Body of pancreas (tissue), 4 donors: Measurements from ENCODE around the gene ZNF343. TPM values are rescaled to one million over a fixed set of nuclear protein-coding genes. Genes with fewer than 3 reads are reported as not detected.
"Not testable (repeated sequence)": the region's sequence is repeated elsewhere in the genome, so short reads cannot be mapped to it uniquely, and the experiment has no call there.

Experiments used
- ATAC-seq: fragments of 150-250 bp; one replicate; pipeline ENCODE4 v1.9.1; 2016
- DNase-seq, 4 donors: peaks; one replicate each; pipeline ENCODE4 v3.0.0-alpha.2; 2019
- H3K27ac ChIP-seq, 4 donors: fragments of 200-600 bp; sonication (generic); 1 replicate in 3 of 4; 2 replicates in 1 of 4; pipeline versions ENCODE4 v1.5.1 to v1.6.1; 2016 to 2019; ENCODE audit warnings: mild to moderate bottlenecking in 1 of 4, mixed read lengths in 1 of 4, moderate library complexity in 1 of 4
- H3K27me3 ChIP-seq, 2 donors: fragments of 200-600 bp; sonication (generic); one replicate each; pipeline ENCODE4 v1.6.0; 2016; ENCODE audit warnings: mild to moderate bottlenecking in 1 of 2
- H3K36me3 ChIP-seq, 2 donors: fragments of 200-600 bp; sonication (generic); replicated peaks in 1 of 2; 2 replicates each; pipeline ENCODE4 v1.5.1; 2016; ENCODE audit warnings: low read depth in 2 of 2; ENCODE audit not compliant: insufficient read depth in 1 of 2
- H3K4me1 ChIP-seq: fragments of 200-600 bp; sonication (generic); one replicate; pipeline ENCODE4 v1.6.0; 2016
- H3K4me3 ChIP-seq, 2 donors: fragments of 200-600 bp; sonication (generic); 1 replicate in 1 of 2; 2 replicates in 1 of 2; pipeline ENCODE4 v1.5.1; 2016 to 2019
- H3K9me3 ChIP-seq, 3 donors: fragments of 200-600 bp; sonication (generic); 1 replicate in 2 of 3; 2 replicates in 1 of 3; pipeline ENCODE4 v1.5.1; 2016
- CTCF ChIP-seq, 7 experiments: fragments of 450-650 bp in 4 of 7; fragments of 200-600 bp in 3 of 7; sonication (generic) in 3 of 7; IDR thresholded peaks; one replicate each; pipeline ENCODE4 v1.5.1; 2016 to 2019; ENCODE audit warnings: antibody characterized with exemption in 7 of 7
- POLR2A ChIP-seq, 3 donors: fragments of 450-650 bp; IDR thresholded peaks; one replicate each; pipeline ENCODE4 v1.6.1; 2016; ENCODE audit warnings: antibody characterized with exemption in 3 of 3, mild to moderate bottlenecking in 2 of 3
- WGBS, 2 donors: methylation state at CpG; one replicate each; pipeline ENCODE4 v1.1.5; 2017; 5-methylcytosine and 5-hydroxymethylcytosine counted together
- intact Hi-C: fragments of 100-400 bp; cut with DNase I; formaldehyde crosslinking; loops from one replicate; pipeline ENCODE4 v1.15.1; 2023
- total RNA-seq, 2 donors: library from RNA; depleted of rRNA; stranded (reverse); fragments of >200 nt; gene quantifications; one replicate each; pipeline ENCODE4 v1.1.0, GENCODE V29; 2016

ZNF343 gene
- total RNA-seq, 2 donors from 2014 or later = 6.7 to 6.9 TPM

DNA sequence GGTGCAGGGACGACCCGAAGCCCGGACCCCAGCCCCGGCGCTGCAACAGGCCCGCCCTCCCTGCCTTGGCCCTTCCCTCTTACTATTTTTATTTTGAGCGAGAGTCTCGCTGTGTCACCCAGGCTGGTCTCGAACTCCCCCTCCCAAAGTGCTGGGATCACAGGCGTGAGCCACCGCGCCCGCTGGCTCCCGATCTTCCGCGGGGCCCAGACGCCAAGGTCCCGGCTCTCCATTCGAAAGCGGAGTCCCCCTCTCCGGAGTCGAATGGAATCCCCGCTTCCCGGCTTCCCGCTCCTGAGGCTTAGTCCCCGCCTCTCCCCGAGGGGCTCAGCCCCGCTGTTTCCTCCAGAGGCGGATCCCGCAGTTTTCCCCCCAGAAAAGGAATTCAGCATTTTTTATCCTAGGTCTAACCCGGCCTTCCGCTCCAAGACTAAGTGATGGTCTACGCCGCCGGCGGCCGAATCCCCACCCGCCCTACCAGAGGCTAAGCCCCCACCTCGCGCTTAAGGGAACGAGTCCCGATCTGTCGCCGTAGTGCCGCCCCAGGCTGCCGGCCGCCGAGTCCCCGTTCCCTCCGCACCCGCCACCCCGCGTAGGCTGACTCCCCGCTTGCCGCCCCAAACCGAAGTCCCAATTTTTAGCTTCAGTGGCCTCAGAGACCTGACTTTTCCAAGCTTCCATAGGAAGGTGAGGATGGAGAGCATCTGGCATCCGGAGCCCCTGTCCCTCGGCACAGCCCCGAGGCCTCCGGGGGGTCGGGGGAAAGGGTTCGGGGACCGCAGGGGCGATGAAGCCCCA lies 16.2 kb upstream of the ZNF343 start:
- no peaks in the 10 kb centered on the region for H3K36me3 ChIP-seq
- no peaks in the 10 kb centered on the region for H3K27me3 ChIP-seq
- ATAC-seq = peak; percentile 49
- H3K9me3 ChIP-seq = no peaks in the 10 kb centered on the region
- peak overlapping the region; percentile 24 to 70 for H3K4me3 ChIP-seq
- TF ChIP-seq POLR2A (IDR thresholded peaks at IDR 0.05) (peak in 1 of 3 donors; percentile 32), CTCF (IDR thresholded peaks at IDR 0.05) (no peak)
- H3K4me1 ChIP-seq = peaks cover 16% of the 10 kb centered on the region
- peak; percentile 35 to 39 (median 36) for DNase-seq
- H3K27ac ChIP-seq = peak overlapping the region in 3 of 4 donors; percentile 57 to 85 (median 65)
- 0 to 1% methylated on average over 42 to 64 of the region's 64 CpGs for WGBS, 2 donors
- intact Hi-C loops = loop anchor here (10.0 kb wide), 1 partner anchor 120 kb away; no protein-coding TSS in a partner anchor

- TF ChIP-seq POLR2A (IDR thresholded peaks at IDR 0.05) = peak in 2 of 3 donors; percentile 72 to 75
- TF ChIP-seq CTCF (IDR thresholded peaks at IDR 0.05) = peak; percentile 87 to 95 (median 90)
Observed at GRCh38 chr20:2523919-2524708, 15.4 kb upstream of the ZNF343 start.

DNA sequence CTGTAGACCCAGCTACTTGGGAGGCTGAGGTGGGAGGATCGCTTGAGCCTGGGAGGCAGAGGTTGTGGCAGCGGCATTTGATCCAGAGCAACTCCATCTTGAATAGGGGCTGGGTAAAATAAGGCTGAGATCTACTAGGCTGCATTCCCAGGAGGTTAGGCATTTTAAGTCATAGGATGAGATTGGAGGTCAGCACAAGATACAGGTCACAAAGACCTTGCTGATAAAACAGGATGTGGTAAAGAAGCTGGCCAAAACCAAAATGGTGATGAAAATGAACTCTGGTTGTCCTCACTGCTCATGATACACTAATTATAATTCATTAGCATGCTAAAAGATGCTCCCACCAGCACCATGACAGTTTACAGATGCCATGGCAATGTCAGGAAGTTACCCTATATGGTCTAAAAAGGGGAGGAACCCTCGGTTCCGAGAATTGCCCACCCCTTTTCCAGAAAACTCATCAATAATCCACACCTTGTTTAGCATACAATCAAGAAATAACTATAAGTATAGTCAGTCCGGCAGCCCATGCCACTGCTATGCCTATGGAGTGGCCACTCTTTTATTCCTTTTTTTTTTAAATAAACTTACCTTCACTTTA lies 14.2 kb upstream of the ZNF343 start:
- not testable (repeated sequence) for H3K9me3 ChIP-seq, H3K27ac ChIP-seq, ATAC-seq, DNase-seq, H3K4me3 ChIP-seq, H3K27me3 ChIP-seq, H3K36me3 ChIP-seq
- intact Hi-C loops = loop anchor here (10.0 kb wide), 1 partner anchor 122 kb away; no protein-coding TSS in a partner anchor
- peaks cover 16% of the 10 kb centered on the region for H3K4me1 ChIP-seq
- WGBS, 2 donors = 71 to 77% methylated on average over 5 of the region's 5 CpGs

More at GRCh38 chr20:2523919-2524708, 15.4 kb upstream of the ZNF343 start:
- WGBS, 2 donors = 10 to 51% methylated on average over 4 to 26 of the region's 26 CpGs
- Histone ChIP-seq H3K27ac (peak overlapping the region in 3 of 4 donors; percentile 57 to 85 (median 65)), H3K36me3 (no peaks in the 10 kb centered on the region), H3K4me3 (peak overlapping the region; percentile 24 to 70), H3K9me3 (no peaks in the 10 kb centered on the region), H3K4me1 (peaks cover 16% of the 10 kb centered on the region), H3K27me3 (no peaks in the 10 kb centered on the region)
- DNase-seq = peak; percentile 82 to 87 (median 86)
- peak; percentile 82 for ATAC-seq
- intact Hi-C loops = loop anchor here (10.0 kb wide), 1 partner anchor 121 kb away; no protein-coding TSS in a partner anchor

- no peak overlapping the region for H3K27ac ChIP-seq
- TF ChIP-seq POLR2A (IDR thresholded peaks at IDR 0.05) (no peak), CTCF (IDR thresholded peaks at IDR 0.05) (peak; percentile 59 to 94 (median 67))
- ATAC-seq (no peak), DNase-seq (peak; percentile 22 to 61 (median 39))
- H3K4me3 ChIP-seq = no peak overlapping the region
- no peaks in the 10 kb centered on the region for H3K36me3 ChIP-seq
- intact Hi-C loops = loop anchor here (10.0 kb wide), 1 partner anchor 123 kb away; no protein-coding TSS in a partner anchor
- H3K9me3 ChIP-seq = no peaks in the 10 kb centered on the region
- 12 to 13% methylated on average over 10 of the region's 10 CpGs for WGBS, 2 donors
- no peaks in the 10 kb centered on the region for H3K27me3 ChIP-seq
- H3K4me1 ChIP-seq = peaks cover 16% of the 10 kb centered on the region
Observed at GRCh38 chr20:2521369-2522305, 12.9 kb upstream of the ZNF343 start.
